HepG2 (cell line): Measurements from ENCODE around the gene ZFAND2B. TPM values are rescaled to one million over a fixed set of nuclear protein-coding genes. Genes with fewer than 3 reads are reported as not detected.

Experiments used
- ADNP ChIP-seq: sonication (generic); formaldehyde crosslinking; IDR thresholded peaks from 2 replicates; pipeline ENCODE4 v1.4.0; 2020; ENCODE audit warnings: missing genetic modification reagents
- E2F1 ChIP-seq: sonication (generic); formaldehyde crosslinking; IDR thresholded peaks from 2 replicates; pipeline ENCODE4 v1.5.0; 2020; ENCODE audit warnings: missing genetic modification reagents
- HDAC6 ChIP-seq: fragments of 200-600 bp; sonication (generic); IDR thresholded peaks from 2 replicates; pipeline ENCODE4 v1.7.0; 2017; ENCODE audit warnings: mild to moderate bottlenecking, antibody characterized with exemption, low read length, low read depth
- HOXA5 ChIP-seq: sonication (generic); formaldehyde crosslinking; IDR thresholded peaks from 2 replicates; pipeline ENCODE4 v1.4.0; 2020; ENCODE audit warnings: missing genetic modification reagents
- IKZF4 ChIP-seq: sonication (generic); formaldehyde crosslinking; IDR thresholded peaks from 2 replicates; pipeline ENCODE4 v1.5.1; 2020; ENCODE audit warnings: borderline replicate concordance, mild to moderate bottlenecking, low read depth, missing genetic modification reagents; ENCODE audit errors: not compliant biosample characterization
- NFE2 ChIP-seq: sonication (generic); formaldehyde crosslinking; IDR thresholded peaks from 2 replicates; pipeline ENCODE4 v1.4.0; 2020; ENCODE audit warnings: missing genetic modification reagents
- NFIB ChIP-seq: sonication (generic); formaldehyde crosslinking; IDR thresholded peaks from 2 replicates; pipeline ENCODE4 v1.9.0; 2021; ENCODE audit warnings: missing genetic modification reagents, mild to moderate bottlenecking, borderline replicate concordance
- RAD21 ChIP-seq: fragments of 450-650 bp; formaldehyde crosslinking; IDR thresholded peaks from 2 replicates; pipeline ENCODE4 v1.5.0; 2020; ENCODE audit warnings: mild to moderate bottlenecking
- SETDB1 ChIP-seq: sonication (generic); formaldehyde crosslinking; IDR thresholded peaks from 2 replicates; pipeline ENCODE4 v1.5.1; 2020; ENCODE audit warnings: missing genetic modification reagents, mild to moderate bottlenecking, borderline replicate concordance
- SRF ChIP-seq: IDR thresholded peaks from 2 replicates; pipeline ENCODE4 v1.6.1; 2011; ENCODE audit warnings: mild to moderate bottlenecking, low read depth, low read length, moderate library complexity
- SRSF1 ChIP-seq: fragments of 200-400 bp; formaldehyde crosslinking; optimal IDR thresholded peaks from 2 replicates; pipeline ENCODE3; 2017; ENCODE audit warnings: mild to moderate bottlenecking, low read depth, low read length, moderate library complexity
- TBX2 ChIP-seq: sonication (generic); formaldehyde crosslinking; IDR thresholded peaks from 2 replicates; pipeline ENCODE4 v1.5.0; 2020; ENCODE audit warnings: missing genetic modification reagents, mild to moderate bottlenecking, borderline replicate concordance
- ZNF12 ChIP-seq: sonication (generic); formaldehyde crosslinking; IDR thresholded peaks from 2 replicates; pipeline ENCODE4 v1.5.0; 2020; ENCODE audit warnings: missing genetic modification reagents
- polyA plus RNA-seq, 8 experiments: library from polyadenylated mRNA; depleted of rRNA in 3 of 8; stranded (reverse) in 7 of 8; unstranded in 1 of 8; fragments of >200 nt; fragmentation: Illumina TruSeq in 4 of 8; extraction: Trizol in 4 of 8; gene quantifications; 2 replicates each; pipeline versions ENCODE4 v1.2.1 to v1.2.3, GENCODE V29; 2011 to 2016; ENCODE audit warnings: low read depth in 4 of 8, missing spikeins in 1 of 8, mixed read lengths in 1 of 8; ENCODE audit not compliant: insufficient read depth in 1 of 8
- total RNA-seq, 5 experiments: library from RNA; depleted of rRNA; stranded (reverse); fragments of >200 nt; fragmentation: Illumina TruSeq; extraction: Trizol; gene quantifications; 2 replicates each; pipeline ENCODE4 v1.2.3, GENCODE V29; 2016; ENCODE audit warnings: low read depth in 1 of 5

Gene ZFAND2B
- total and polyA plus RNA-seq, 2 of the 13 experiments (the other 11 are each of a cell fraction or from before 2014, with no cell fraction given): 53.3 to 115 TPM

GRCh38 chr2:219207884-219208740 lies 1.5 kb downstream of the ZFAND2B start (continued):
- TF ChIP-seq NFIB (CRISPR knock-in tag): no peak
- no peak; the same call in none of the 2 replicates for TF ChIP-seq TBX2 (CRISPR knock-in tag)
- TF ChIP-seq E2F1 (CRISPR knock-in tag): no peak
- TF ChIP-seq ZNF12: no peak
- no peak for TF ChIP-seq SRF
- no peak for TF ChIP-seq ADNP (CRISPR knock-in tag)
- TF ChIP-seq NFE2 (CRISPR knock-in tag): no peak
- no peak; the same call in 1 of the 2 replicates for TF ChIP-seq RAD21 (CRISPR knock-in tag)
- TF ChIP-seq IKZF4 (CRISPR knock-in tag): no peak
- TF ChIP-seq SETDB1 (CRISPR knock-in tag): no peak
- TF ChIP-seq HOXA5 (CRISPR knock-in tag): peak; percentile 79; the same call in 1 of the 2 replicates
- TF ChIP-seq HDAC6: no peak
- peak; percentile 23 for TF ChIP-seq SRSF1
- TF ChIP-seq, all 625 proteins: peak for 248
